Hindlimb muscle (tissue), 1 donor: ENCODE data around the gene DCAF17. TPM values are rescaled to one million over a fixed set of nuclear protein-coding genes. Genes with fewer than 3 reads are reported as not detected.
"Not testable (repeated sequence)": the region's sequence is repeated elsewhere in the genome, so short reads cannot be mapped to it uniquely, and the experiment has no call there.

ENCODE experiments used
- DNase-seq: peaks from one replicate; pipeline ENCODE4 v3.0.0-alpha.2; 2013
- polyA plus RNA-seq: library from polyadenylated mRNA; unstranded; fragments of 120-200 nt; gene quantifications from one replicate; pipeline ENCODE4 v1.2.1, GENCODE V29; 2013; ENCODE audit not compliant: insufficient read length

DCAF17 gene
- polyA plus RNA-seq, 1 donor, result 13.4 TPM

DNA sequence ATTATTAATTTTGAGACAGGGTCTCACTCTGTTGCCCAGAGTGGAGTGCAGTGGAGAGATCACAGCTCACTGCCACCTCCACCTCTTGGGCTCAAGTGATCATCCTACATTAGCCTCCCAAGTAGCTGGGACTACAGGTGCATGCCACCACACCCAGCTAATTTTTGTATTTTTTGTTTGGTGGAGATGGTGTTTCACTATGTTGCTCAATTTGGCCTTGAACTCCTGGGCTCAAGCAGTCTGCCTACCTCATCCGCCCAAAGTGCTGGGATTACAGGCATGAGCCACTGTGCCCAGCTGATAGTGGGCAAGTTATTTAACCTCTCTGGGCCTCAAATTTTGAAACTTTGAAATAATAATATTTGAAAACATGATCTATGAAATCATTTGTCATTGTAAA, 26.5 kb downstream of the DCAF17 start:
- no peak for DNase-seq

DNA sequence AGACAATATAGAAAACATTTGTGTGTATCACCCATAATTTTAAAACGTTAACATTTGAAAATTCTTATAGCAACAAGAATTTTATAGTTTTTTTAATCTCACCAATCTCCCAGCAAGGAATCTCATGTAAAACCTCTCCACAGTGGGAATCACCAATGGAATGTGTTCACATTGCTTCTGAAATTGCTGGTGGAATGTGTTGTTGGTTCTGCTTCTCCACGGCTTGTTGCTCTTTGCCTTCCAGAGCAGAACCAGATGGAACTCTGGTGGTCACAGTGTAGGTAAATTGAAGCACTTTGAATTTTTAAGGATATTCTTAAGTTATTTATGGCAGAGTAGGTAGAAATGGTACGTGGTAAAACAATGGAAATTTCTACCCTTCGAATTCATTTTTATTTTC, 35.1 kb downstream of the DCAF17 start:
- no peak for DNase-seq

DNA sequence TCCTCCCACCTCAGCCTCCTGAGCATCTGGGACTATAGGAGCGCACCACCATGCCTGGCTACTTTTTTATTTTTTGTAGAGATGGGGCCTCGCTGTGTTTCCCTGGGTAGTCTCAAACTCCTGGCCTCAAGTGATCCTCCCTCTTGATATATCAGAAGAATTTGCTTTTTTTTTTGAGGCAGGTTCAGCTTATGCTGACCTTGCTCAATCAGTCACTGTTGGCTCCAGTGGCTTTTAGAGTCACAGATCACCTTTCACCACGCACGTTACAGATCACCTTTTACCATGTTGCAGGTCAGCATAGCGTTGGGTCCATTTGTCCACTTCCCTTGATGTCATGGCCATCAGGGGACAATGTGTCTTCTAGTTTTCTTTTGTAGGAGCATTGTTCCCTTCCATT, 36.1 kb downstream of the DCAF17 start:
- no peak for DNase-seq

DNA sequence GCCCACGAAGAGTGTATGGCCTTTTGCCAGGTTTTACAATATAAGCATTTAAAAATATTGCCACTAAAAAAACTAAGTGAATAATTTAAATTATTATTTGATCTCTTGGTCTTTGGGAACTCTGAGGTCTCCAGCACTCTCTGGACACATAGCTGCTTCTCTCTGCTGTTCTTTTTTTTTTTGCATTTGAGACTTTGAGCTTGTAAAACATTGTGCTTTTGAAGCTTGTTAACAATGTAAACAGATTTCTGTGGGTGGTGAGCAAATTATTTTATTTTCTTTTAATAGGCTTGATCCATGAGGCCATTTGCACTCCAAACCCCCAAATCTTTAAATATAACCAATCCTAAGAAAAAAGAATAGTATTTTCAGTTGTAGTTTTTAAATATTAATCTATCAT, 42.0 kb downstream of the DCAF17 start:
- no peak for DNase-seq

DNA sequence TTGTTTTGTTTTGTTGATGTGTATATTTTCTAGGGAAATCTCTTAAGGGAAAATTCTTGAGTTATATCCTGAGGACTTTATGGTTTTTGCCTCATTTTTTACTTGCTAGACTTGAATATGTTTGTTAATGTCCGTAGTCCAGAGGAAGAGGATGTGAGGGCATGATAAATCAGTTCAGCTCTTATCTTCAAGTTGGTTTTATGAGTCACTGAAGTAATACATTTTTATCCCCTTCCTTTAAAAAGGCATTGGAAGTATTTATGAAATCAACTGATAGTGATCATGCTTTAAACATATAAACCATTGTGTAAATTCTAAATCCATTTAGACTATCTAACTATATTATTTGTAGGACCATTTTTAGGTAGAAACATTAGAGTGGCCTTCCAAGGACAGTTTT, 44.3 kb downstream of the DCAF17 start:
- DNase-seq, result no peak

DNA sequence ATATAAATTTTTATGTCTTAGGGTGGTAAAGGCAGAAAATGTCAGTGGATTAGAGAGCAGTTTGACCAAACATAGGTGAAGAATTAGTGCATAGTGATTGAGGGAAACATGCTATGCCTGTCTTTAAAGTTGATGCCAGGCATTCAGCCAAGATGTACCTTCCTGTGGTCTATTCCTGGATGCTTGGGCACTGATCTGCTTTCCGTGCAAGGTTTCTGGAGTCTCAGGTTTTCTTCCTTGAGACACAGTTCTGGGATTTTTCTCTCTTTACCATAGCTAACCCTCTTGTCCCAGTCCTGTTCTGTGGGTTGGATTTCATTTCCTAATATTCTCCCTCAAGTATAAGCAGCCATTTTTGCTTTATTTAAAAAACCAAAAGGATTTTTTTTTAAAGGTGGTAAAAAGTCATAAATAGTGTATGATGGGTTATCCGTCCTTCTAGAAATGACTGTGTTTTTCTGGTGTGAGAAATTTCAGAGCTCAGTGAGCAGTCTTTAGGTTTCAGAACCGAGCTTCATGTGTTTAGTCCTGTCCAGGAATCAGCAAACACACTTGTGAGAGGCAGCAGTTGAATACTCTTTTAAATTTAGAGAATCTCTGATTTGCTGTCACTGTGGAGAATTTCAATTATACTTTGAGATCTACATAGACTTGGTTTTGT, 45.3 kb downstream of the DCAF17 start:
- DNase-seq, result no peak

DNA sequence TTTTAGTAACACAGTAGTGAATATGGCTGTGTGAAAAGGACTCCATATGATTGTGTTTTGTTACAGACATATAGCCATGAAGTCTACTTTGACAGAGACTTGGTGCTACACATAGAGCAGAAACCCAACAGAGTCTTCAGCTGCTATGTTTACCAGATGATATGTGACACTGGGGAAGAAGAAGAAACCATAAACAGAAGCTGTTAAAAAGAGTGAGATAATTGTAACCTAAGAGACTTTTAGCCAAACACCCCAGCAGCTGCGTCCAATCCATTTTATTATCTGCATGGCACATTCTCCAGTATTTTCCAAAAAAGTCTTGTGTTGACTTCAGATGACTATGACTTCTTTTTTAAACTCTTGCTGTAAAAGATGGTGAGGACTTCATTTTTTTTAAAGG, 46.9 kb downstream of the DCAF17 start:
- no peak for DNase-seq

DNA sequence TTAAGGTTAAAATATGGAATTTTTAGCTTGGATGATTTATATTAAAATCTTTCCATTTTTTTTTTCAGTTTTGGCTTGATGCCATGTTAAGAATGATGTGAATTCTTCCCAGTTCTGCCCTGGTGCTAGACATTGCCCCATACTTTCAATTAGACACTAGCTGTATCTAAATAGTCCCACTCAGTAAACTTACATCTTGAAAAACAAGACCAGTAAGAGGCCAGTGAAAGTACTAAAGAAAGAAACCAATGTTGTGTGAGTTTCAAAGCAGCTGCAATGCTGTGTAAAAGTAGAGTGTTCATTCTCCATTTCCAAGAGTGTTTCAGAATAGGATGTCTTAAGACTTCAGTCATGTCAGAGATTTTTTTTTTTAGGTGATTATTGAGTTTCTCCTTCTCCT, 48.3 kb downstream of the DCAF17 start:
- no peak for DNase-seq

DNA sequence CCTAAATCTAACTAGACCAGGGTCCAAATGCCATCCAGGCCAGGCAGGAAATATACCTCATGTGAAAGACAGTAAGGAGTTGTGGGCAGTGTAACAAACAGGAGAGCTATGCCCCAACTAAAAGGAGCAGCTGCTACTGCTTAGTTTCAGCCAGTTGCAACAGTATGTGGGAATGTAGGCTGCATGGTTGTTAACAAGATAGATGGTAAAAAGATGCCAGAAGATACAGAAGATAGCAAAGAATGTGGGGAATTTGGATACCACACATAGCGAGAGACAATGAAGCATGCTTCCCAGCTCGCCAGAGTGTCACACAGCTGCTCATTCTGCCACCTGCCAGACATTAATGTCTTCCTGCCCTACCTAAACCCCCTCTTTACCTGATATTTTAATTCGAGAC, 48.9 kb downstream of the DCAF17 start:
- DNase-seq, result no peak

DNA sequence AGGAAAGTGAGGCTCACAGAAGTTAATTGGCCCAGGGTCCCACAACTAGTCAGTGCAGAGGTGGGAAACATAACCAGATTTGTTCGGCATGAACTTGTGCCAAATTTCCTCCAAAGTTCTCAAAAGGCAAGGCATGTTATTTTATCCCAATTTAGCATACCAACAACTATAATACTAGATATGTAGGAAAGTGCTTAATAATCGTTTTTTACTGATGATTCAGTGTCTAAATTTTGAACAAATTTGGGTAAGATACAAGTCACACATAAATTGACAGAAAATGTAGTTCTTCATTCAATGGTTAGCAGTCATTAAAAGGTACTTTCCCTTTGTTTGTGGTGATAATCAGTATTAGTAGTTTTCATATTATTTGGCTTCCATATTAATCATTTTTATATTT, 49.8 kb downstream of the DCAF17 start:
- no peak for DNase-seq

DNA sequence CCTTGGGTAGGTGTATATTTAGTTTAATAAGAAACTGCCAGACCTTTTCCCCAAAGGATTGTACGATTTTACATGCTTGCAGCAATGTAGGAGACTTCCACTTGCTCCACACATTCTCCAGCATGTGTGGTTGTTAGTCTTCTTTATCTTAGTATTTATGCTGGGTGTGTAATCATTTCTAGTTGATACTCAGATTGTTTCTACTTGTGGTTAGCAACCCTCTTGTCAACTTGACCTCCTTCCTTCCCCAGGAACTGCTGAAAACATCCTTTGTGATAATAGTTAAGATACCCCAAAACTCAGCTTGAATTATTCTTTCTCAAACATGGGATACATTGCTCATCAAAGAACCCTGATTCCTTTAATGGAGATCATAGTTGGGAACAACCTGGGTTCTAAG, 51.1 kb downstream of the DCAF17 start:
- DNase-seq, result no peak

DNA sequence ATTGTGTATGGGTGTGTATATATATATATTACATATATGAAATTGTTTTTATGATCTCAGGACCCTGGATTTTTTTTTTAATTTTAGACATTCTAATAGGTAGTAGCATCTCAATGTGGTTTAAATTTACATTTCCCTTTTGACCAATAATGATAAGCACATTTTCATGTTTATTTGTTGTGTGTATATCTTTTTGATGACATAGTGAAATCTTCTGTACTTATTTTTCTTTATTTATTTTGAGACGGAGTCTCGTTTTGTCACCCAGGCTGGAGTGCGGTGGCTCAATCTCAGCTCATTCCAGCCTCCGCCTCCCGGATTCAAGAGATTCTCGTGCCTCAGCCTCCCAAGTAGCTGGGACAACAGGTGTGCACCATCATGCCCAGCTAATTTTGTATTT, 53.2 kb downstream of the DCAF17 start:
- no peak for DNase-seq

DNA sequence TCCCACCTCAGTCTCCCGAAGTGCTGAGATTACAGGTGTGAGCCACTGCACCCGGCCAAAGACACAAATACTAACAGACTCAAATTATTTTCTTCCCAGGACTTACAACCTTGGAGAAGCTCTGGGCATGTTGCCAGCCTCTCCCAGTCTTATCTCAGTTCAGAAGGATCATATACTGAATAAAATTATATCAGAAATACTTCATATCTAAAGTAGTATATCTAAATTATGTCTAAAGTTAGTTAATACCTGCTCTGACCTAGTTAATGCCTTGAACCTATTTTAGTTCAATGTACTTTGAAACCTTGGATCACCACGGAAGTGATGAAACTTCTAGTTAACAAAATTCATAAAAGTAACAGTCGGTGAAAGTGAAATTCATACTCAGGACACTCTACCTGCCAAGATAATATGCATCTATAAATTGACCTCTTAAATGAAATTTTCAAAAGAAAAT, 53.8 kb downstream of the DCAF17 start:
- DNase-seq, result no peak

DNA sequence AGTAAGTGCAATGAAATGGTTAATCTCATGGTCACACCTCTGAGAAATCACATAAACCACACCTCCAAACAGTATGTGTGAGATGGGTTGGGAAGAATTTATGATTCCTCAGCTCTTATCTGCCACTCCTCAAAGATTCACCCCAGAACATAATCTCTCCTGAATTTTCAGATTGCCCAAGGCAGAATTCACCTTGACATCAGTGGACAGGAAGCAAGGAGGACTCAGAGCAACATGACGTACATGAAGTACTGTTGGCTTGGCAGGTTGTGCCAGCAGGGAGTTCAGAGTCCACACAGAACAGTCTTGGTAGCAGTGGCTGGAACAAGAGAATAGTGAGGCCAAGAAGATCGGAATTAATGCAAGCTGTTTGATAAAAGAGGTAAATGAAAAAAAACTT, 56.6 kb downstream of the DCAF17 start:
- no peak for DNase-seq

DNA sequence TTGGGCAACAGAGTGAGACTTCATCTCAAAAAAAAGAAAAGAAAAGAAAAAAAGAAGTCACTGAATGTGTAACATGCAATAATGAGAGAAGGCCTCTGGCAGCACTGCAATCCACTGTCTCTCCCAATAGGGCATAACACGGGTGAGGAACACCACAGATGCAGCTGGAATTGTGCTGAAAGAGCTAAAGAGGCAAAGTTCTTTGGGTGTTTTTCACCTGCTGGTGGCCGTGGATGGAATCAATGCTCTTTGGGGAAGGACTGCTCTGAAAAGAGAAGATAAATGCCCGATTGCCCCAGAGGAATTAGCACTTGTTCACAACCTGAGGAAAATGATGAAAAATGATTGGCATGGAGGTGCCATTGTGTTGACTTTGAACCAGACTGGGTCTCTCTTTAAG, 57.3 kb downstream of the DCAF17 start:
- no peak for DNase-seq

DNA sequence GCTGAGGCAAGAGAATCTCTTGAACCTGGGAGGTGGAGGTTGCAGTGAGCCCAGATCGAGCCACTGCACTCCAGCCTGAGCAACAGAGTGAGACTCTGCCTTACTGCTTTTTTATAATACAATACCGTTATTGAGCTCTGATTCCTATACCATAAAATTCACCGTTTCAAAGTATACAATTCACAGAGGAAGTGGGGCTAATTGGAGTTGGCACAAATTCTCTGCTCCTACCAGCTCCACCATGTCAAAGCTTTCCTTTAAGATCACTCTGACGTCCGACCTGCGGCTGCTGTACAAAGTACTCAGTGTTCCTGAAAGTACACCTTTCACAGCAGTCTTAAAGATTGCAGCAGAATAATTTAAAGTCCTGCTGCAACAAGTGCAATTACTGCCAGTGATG, 58.6 kb downstream of the DCAF17 start:
- DNase-seq, result no peak

DNA sequence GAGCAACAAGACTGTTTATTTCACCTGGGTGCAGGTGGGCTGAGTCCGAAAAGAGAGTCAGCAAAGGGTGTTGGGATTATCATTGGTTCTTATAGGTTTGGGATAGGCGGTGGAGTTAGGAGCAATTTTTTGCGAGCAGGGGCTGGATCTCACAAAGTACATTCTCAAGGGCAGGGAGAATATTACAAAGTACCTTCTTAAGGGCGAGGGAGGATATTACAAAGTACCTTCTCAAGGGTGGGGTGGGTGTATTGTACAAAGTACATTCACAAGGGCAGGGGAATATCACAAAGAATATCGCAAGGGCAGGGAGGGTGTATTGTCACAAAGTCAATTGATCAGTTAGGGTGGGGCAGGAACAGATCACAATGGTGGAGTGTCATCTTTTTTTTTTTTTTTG, 63.6 kb downstream of the DCAF17 start:
- not testable (repeated sequence) for DNase-seq

DNA sequence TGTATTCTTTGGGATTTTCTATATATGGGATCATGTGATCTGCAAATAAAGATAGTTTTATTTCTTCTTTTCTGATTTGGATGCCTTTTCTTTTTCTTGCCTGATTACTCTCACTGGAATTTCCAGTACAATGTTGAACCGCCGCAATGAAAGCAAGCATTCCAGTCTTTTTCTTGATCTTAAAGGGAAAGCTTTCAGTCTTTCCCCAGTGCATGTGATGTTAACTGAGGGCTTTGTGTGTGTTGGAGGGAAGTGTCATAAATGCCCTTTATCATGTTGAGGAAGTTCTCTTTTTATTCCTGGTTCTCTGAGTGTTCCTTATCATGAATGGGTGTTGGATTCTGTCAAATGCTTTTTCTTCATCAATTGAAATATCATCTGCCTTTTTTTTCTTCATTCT, 71.3 kb downstream of the DCAF17 start:
- DNase-seq, result no peak

DNA sequence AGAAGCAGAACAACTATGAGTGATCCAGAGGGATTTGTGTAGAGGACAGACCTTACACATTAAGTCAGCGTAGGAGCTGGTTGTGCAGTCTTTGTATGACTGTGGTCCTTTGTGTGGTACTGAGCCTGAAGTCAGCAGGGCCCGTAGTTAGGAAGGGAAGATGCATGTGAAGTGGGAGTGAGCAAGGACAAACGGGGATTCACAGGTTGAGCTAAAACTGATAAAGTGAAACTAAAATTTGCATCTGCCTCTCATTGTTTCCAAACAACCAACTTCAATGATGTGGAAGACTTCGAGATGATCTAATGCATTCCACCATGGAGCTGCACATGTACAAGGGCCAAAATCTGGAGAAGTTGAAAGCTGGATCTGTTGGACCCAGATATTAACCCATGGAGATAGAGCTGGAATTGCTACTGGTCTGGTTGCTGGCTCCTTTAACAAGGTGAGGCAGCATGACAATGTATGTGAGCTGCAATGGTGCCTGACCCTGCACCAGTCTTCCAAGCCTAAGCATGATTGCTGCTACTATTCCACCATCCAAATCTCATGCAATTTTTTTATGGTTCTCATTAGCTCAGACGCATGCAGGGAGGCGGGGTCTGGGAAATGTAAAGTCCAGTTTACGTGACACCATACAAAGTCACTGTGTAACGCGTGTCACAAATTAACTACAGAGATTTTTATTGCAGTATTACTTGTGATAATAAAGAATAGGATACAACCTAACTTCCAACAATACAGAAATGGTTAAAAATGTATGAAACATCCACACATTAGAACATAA, 76.1 kb downstream of the DCAF17 start:
- DNase-seq, result no peak

DNA sequence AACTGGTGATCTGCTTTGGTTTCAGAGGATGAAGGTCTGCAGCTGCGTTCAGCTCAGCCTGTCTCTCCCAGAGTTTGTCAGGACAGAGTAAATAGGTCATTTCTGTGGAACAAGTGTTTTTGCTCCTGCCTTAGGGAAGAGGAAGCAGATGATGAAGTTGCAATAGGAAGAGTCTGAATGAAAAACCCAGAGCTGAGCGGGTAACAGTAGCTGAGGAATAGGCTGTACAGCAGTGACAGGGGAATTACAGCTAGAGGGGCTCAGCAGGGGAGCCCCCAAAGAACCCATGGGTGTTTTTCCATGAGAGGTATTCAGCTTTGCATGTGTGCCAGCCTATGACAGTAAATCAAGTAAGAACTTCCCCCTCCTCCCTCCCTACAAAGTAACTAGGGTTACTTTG, 78.0 kb downstream of the DCAF17 start:
- no peak for DNase-seq

DNA sequence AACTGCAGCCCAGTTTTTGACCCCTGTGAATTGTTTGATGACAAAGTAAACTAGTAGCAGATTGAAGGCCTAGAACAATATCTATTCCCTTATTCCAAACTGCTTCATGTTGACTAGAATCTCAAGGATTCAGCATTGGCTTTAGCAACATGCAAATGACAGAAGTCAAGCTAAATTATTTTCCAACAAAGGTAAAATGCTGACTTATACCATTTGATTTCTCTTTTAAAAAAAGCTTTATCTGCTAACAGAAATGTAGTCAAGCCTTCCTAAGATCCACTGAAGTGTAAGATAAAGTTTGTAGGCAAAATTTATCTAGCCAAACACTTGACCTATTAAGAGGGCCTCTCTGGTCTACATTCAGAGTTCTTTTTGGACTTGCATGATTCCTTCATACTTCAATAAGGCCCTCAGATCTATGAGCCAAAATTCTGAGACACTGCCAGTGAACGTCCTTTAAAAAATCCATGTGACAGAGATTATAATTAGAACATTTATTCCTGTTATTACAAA, 78.7 kb downstream of the DCAF17 start:
- no peak for DNase-seq

DNA sequence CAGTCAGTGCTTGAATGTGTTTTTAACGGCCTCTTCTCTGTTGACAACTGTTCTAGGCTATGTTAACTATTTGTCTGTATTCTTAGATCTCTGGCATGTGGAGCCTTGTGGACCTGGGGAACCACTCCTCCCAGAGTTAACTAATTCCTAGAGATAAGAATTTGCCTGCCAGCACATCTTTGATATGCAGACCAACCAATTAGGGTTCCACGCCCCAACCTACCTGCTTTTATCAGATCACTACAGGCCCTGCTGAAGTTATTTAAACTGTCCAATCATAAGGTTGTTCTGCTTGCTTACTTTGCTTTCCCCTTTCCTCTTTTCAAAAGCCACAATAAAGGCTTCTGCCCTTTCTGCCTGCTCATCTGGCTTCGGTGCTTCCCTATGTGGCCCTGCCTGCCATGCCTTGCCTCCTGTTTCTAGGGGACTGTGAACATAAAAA, 79.7 kb downstream of the DCAF17 start:
- DNase-seq, result no peak

DNA sequence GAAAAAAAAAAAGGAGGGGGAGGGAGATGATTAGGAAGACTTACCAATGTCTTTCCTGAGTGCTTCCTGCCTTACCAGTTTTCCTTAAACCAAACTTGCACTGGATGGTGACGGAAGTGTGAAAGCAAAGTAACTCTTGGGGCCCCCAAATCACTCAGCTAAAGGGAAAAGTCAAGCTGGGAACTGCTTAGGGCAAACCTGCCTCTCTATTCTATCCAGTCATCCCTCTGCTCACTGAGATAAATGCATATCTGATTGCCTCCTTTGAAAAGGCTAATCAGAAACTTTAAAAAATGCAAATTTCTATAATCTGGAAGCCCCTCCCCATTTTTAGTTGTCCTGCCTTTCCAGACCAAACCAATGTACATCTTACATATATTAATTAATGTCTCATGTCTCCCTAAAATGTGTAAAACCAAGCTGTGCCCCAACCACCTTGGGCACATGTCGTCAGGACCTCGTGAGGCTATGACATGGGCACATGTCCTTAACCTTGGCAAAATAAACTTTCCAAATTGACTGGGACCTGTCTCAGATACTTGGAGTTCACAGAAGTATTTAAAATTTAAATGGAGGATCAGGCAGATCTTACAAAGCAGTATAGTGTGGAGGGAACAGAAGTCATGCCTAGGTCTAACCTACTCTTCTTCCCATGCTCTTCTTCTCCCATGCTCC, 81.0 kb downstream of the DCAF17 start:
- DNase-seq, result no peak
